GM18951 (cell line): ENCODE data around the gene TLE5.
"Not testable (repeated sequence)": the region's sequence is repeated elsewhere in the genome, so short reads cannot be mapped to it uniquely, and the experiment has no call there.

Experiments used
- POLR2A ChIP-seq: IDR thresholded peaks from 4 replicates; pipeline ENCODE4 v1.6.1; 2011; ENCODE audit warnings: mild to moderate bottlenecking; ENCODE audit not compliant: insufficient read length, insufficient read depth; ENCODE audit errors: extremely low read depth
- in situ Hi-C: fragments of 300-500 bp; cut with MboI; formaldehyde crosslinking; loops from one replicate; pipeline ENCODE4 v1.12.0; 2022; ENCODE audit warnings: low sequenced_read_pairs, mixed read lengths, inconsistent platforms; ENCODE audit not compliant: unreplicated experiment

Gene TLE5

DNA sequence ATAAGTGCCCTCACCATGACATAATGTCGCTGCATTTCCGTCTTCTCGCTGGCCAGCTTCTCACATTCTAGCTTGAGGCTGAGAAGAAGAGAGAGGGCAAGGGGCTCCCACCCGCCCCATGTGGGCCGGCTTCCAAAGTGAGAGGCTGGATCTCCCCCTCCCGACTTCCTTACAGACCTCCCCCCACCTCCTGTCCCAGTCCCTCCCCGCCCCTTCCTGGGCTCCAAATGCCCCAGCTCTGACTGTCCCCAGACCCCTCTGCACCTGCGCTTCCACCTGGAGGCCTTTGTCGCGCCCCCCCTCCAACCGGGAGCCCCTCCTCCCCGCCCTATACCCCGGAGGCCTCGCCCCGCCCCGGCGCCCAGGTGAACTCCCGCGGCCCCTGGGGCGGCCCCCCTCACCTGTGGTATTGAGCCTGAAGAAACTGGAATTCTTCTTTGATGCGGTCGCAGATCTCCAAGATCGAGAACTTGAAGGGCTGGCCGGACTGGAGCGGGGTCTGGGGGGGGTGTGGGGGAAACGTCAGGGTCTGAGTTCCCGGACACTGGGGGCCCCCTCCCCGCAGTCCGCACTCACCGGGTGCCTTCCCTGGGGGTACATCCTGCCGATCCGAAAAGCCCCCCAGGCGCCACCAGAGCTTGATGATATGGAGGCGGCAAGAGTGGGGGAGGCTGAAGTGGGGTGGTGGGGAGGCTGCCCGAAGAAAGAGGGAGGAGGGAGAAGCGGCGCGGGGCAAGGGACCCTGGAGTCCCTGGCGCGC lies 33.8 kb downstream of the TLE5 start:
- in situ Hi-C loops = no loop called here
- no peak for TF ChIP-seq POLR2A

DNA sequence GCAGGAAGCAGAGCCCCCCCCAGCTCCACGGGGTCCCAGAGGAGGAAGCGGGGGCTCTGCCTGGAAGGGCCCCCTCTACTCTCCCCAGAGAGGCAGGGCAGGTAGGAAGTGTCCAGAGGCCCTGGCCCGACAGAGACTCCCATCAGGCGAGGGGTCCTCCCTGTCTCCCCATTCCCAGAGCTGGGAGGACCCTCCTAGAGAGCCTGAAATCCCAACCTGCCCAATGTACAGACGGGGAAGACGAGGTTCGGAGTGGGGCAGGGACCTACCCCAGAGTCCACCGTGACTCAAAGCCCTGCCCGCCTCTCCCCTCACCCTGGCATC lies 34.4 kb downstream of the TLE5 start:
- TF ChIP-seq POLR2A = no peak
- in situ Hi-C loops = no loop called here

DNA sequence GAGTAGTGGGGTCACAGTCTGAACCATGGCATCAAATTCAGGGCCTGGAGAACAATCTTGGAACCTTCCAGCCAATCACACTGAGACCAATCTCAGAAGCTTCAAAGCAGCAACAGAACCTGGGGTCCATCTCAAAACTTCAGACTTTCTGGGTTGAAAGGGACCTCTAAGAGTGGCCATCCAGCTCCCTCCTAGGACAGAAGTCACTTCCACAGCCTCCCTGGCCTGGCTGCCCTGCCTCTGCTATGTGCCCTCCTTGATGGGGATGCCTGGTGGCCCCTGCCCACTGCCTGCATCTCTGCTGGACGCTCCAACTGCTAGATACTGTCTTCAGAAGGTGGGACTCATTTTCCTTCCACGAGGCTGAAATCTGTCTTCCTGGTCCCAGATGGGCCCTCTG lies 35.0 kb downstream of the TLE5 start:
- in situ Hi-C loops = no loop called here
- TF ChIP-seq POLR2A = no peak

DNA sequence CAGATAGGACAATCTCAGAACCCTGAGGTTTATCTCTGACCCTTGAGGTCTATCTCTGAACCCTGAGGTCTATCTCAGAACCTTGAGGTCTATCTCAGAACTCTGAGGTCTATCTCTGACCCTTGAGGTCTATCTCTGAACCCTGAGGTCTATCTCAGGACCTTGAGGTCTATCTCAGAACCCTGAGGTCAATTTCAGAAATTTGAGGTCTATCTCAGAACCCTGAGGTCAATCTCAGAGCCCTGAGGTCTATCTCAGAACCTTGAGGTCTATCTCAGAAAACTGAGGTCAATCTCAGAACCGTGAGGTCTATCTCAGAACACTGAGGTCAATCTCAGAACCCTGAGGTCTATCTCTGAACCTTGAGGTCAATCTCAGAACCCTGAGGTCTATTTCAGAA lies 35.5 kb downstream of the TLE5 start:
- TF ChIP-seq POLR2A = no peak
- in situ Hi-C loops = no loop called here

DNA sequence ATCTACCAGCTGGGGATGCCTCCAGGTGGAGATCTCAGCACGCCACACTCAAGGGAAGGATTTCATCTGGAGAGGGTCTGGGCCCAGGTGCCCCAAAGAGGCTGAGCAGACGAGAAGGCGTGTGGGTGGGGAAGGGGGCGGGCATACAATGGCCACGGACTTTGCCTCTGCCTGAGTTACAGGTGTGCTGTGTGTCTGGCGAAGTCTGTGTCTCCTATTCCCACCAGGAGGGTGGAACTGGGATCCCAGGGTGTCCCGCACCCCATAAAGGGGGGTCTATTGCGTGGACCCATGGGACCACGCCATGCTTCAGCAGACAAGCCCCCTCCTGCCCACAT lies 36.8 kb downstream of the TLE5 start:
- no peak for TF ChIP-seq POLR2A
- in situ Hi-C loops = no loop called here

DNA sequence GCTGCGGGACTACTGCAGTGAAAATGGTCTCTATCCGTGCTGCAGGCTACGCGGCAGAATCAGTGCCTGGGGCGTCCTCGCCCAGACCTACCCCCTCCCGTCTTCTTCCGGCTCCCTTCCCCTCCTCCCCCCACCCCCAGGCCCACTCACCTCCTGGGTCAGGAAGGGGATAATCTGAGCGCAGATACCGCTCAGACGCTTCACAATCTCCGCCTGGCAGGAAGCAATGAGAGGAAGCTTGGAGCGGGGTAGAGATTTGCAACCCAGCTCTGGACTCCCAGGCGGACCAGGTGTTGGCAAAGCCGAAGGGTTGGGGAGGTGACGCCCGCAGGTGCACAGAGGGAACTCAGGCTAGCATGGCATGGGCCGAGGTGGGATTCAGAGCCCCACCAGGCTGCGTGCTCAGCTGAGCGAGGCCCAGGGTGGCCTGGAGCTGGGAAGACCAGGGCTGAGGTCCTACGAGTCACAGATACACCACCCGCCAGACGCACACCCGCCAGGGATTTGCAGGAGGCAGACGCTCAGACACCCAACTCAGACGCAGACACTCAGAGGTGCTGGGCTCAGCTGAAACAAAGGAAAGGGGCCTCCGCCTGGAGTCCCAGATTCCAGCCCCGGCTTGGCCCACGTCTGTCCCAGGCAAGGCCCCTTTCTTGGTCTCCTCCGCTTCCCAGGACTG lies 37.3 kb downstream of the TLE5 start:
- no peak for TF ChIP-seq POLR2A
- in situ Hi-C loops = no loop called here

DNA sequence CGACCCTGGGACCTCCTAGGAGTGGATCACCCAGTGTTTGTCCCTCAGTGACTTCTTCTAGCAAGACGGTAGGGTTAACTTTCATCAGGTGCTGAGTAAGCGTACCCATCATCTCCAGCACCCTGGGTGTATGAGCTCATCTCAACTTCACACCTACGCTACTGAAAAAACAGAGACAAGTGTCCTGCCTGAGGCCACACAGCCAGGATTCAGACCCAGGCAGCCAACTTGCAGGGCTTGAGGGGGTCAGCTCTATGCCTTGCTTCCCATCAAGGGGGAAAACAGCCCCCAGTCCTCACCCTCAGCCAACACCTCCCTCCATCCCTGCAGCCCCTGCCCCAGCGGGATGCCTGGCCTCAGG lies 37.8 kb downstream of the TLE5 start:
- in situ Hi-C loops = no loop called here
- TF ChIP-seq POLR2A = no peak

DNA sequence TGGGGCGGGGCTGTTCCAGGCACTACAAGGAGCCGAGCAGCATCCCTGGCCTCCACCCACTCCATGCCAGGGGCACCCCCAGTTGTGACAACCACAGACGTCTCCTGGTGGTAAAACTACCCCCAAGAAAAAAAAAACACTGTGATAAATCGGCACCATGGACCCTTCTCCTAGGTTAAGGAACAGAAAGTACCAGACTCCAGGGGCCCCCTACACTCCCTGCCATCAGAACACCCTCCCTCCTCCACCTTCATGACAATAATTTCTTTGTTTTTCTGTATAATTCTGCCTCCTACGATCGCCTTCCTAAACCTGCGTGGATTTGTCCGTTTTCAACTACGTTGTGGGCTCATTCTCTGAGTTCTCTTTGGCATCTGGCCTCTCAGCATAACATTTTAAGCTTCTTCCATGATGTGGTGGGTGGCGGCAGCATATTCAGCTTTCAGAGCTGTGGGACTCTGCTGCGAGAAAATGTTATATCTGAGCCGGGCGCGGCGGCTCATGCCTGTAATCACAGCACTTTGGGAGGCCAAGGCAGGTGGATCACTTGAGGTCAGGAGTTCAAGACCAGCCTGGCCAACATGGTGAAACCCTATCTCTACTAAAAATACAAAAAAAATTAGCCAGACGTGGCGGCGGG lies 41.9 kb downstream of the TLE5 start:
- in situ Hi-C loops = no loop called here
- TF ChIP-seq POLR2A = no peak

DNA sequence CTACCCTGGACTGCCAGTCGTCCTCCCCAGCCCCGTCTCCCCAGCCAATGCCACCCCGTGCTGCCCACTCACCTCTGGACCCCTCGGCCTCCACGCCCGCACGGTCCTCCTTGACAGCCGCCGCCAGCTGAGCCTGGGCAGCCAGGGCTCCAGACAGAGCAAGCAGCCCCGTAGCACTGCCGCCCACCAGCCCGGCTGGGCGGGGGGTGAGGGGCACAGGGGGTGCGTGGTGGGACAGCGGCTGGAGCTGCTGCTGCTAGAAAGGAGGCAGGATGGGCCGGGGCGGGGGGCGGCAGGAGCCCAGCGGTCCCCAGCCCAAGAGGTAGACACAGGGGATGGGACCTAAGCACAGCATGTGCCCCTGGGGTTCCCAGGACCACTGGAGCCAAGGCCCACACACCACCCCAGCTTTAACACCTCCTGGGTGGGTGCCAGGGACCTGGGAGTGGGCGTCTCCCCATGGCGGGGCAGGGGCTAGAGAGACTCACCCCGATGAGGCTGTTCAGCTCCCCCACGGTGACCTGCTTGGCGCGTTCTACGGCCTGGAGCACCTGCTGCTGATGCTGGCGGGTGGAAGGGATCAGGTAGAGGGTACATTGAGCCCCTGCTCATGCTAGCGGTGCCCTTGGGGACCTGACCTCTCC lies 43.0 kb downstream of the TLE5 start:
- TF ChIP-seq POLR2A = no peak
- in situ Hi-C loops = no loop called here

DNA sequence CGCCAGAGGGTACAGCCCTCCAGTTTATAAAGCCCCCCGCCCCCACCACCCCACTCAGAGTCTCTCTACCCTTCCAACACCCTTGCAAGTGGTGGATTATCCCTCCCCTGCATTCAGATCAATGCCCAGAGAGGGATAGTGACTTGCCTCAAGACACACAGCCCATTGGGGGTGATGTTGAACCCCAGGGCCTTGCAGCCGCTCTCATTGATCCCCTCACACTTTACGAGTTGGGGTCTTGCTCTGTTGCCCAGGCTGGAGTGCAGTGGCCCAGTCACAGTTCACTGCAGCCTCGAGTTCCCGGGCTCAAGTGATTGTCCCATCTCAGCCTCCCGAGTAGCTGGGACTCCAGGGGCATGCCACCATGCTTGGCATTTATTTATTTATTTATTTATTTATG lies 44.4 kb downstream of the TLE5 start:
- TF ChIP-seq POLR2A = no peak
- in situ Hi-C loops = no loop called here

DNA sequence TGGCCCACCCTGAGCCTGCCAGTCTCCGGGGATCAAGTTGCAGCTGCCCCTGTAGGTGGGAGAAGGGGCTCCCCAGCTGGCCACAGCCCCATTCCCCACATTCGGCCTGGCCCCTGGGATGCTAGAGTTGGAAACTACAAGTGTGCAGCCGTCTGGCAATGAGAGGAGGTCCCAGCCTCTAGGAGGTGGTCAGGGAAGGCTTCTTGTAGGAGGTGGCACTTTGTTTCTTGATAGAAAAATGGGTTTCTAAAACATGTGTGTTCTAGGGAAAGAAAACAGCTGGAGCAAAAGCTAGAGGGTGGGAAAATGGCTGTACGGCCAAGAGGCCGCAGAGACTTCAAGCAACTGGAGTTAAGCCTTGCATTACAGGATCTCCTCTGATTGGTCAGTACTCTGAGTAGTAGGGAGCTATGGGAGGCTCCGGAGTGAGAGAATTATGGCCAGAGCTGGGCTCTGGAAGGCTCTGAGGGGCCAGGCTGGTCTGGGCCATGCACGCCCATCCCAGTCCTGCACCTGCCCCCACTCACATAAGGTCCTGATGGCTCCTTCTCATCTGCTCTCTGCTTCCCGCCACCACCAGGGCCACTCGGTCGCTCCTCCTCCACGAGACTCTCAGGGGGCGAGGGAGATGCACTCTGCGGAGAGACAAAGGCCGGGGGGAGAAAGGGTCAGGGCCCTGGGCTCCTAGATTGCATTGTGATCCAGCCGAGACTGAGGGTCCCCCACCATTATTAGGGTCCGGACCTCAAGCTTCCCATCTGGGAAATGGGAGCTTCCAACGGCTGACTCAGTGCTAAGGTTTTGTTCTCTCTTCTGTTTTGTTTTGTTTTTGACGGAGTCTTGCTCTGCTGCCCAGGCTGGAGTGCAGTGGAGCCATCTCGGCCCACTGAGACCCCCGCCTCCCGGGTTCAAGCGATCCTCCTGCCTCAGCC lies 46.9 kb downstream of the TLE5 start:
- in situ Hi-C loops = no loop called here
- no peak for TF ChIP-seq POLR2A

DNA sequence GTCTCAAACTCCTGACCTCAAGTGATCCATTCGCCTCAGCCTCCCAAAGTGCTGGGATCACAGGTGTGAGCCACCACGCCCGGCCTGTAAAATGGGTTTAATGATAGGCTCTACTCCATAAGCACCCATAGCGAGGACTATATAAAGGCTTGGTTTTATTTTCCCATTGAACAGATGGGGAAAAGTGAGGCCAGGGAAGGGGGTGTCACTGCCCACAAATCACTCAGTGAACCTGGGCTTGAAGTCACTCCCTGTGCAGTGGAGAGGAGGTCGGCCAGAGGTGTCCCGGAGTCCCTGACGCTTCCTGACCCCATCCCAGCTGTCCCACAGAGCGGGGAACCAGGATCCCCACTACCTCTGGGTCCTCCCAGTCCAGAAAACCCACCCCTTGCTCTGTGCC lies 48.2 kb downstream of the TLE5 start:
- in situ Hi-C loops = no loop called here
- no peak for TF ChIP-seq POLR2A

DNA sequence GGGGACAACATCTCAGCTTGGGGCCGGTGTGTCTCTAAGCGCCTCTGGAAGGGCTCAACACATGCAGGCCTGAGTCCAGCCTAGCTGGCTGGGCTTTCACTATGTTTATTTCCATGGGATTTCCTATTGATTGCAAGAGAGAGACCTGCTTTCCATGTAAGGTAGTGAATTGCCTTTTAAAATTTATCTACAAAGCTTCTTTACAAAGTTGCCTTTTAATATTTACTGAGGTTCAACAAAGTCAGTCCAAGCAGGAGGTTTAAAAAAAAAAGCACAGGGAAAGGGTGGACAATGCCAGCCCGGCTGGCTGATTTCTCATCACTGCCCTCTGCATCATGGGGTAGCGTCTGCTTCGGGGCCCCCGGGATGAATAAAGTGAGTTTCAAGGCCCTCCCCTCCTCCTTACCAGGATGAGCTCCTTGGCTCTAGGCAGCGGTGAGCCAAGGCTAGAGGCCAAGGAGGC lies 49.0 kb downstream of the TLE5 start:
- TF ChIP-seq POLR2A = no peak
- in situ Hi-C loops = no loop called here

DNA sequence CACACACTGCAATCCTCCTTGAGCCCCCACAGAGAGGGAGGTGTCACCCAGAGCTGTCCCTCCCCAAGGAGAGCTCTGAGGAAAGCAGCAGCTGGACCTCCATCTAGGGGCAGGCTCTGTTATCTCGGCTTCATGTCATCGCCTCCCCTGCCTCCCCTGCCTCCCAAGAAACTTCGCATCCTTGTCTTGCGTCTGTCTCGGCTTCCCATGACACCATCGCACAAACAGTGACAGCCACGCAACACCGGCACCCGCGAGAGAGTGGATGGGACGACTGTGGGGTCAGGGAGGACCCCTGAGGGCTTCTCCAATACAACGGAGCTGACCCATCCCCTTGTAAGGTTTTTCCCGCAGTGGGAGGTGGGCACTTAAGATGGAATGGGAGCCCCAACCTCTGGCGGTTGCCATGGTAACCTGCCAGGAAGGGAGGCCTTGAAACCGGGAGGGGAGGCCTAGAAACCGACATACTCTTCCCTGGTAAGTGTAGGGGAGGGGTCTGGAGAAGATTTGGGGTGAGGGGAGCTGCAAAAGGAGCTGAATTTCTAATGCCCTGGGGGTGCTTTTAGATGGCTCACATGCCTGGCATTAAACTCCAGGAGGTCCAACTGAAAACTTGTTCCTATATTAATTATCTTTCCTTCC lies 49.6 kb downstream of the TLE5 start:
- in situ Hi-C loops = no loop called here
- no peak for TF ChIP-seq POLR2A

DNA sequence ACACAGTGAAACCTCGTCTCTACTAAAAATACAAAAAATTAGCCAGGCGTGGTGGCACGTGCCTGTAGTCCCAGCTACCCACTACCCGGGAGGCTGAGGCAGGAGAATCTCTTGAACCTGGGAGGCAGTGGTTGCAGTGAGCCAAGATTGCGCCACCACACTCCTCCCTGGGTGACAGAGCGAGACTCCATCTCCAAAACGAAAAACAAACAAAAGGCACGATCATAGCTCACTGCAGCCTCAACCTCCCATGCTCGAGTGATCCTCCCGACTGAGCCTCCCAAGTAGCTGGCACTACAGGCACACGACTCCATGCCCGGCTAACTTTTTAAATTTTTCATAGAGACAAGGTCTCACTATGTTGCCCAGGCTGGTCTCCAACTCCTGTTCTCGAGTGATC lies 50.2 kb downstream of the TLE5 start:
- in situ Hi-C loops = not testable (repeated sequence)
